ENCODE measurements around the gene EYS. TPM values are rescaled to one million over a fixed set of nuclear protein-coding genes. Genes with fewer than 3 reads are reported as not detected.

EYS gene
- total RNA-seq, 1 experiment from 2014 or later, result not detected

- Histone ChIP-seq H3K4me1 (ENCODE audit: control insufficient read depth in 1 of 2, insufficient read depth in 2 of 2, low read length in 2 of 2) (no peaks in the 10 kb centered on the region), H3K79me2 (ENCODE audit: insufficient read depth, low read length) (no peaks in the 10 kb centered on the region), H3K9me3 (ENCODE audit: control insufficient read depth in 1 of 2, insufficient read depth in 1 of 2, low read depth in 1 of 2, low read length in 2 of 2) (peaks cover 0 to 12% of the 10 kb centered on the region in 2 experiments; a peak in 3 of 4 replicates), H3K27ac (ENCODE audit: low read depth, low read length) (no peak overlapping the region), H3K4me3 (replicated peaks in 1 of 2; ENCODE audit: low read depth in 1 of 2, low read length in 2 of 2) (no peak overlapping the region), H3K9me2 (ENCODE audit: insufficient read depth) (no peaks in the 10 kb centered on the region), H3K36me3 (ENCODE audit: control insufficient read depth in 1 of 2, insufficient read depth in 2 of 2, low read length in 2 of 2) (no peaks in the 10 kb centered on the region), H2AFZ (ENCODE audit: low read depth, low read length, poor library complexity, severe bottlenecking) (no peak overlapping the region), H4K20me1 (ENCODE audit: insufficient read depth) (no peaks in the 10 kb centered on the region), H3K4me2 (ENCODE audit: low read length) (no peak overlapping the region), H3K9ac (ENCODE audit: low read length) (no peak overlapping the region), H3K27me3 (ENCODE audit: insufficient read depth, low read length) (no peaks in the 10 kb centered on the region)
- intact Hi-C loops (cut with micrococcal nuclease), result no loop called here
- no peak for DNase-seq (ENCODE audit: low read depth, low spot score)
- ChIA-PET CTCF (no interaction called here), RAD21 (ENCODE audit: low non-redundant PET in 1 of 2, low total read pairs in 2 of 2, uncharacterized antibody in 2 of 2, unreplicated experiment in 2 of 2) (no interaction called here), POLR2A (no interaction called here)
- no peak for ATAC-seq
- no TSS peak for BruUV-seq (replicated peaks)
- TF ChIP-seq CBX3 (IDR thresholded peaks at IDR 0.05; ENCODE audit: low read depth) (no peak), TCF7L2 (IDR thresholded peaks at IDR 0.05; ENCODE audit: borderline replicate concordance, extremely low read depth, insufficient read depth, insufficient read length) (no peak), CTCF (IDR thresholded peaks at IDR 0.05 in 2 of 3, conservative IDR thresholded peaks at IDR 0.05 in 1 of 3; ENCODE audit: borderline replicate concordance in 1 of 3, insufficient read depth in 1 of 3, low read depth in 2 of 3, low read length in 2 of 3) (no peak), EZH2 (IDR thresholded peaks at IDR 0.05) (no peak), SIN3A (IDR thresholded peaks at IDR 0.05; ENCODE audit: low read depth) (no peak), ATF3 (IDR thresholded peaks at IDR 0.05) (no peak), ZNF274 (IDR thresholded peaks at IDR 0.05; ENCODE audit: low read depth, low read length) (no peak), EGR1 (IDR thresholded peaks at IDR 0.05; ENCODE audit: low read depth) (no peak), POLR2A (IDR thresholded peaks at IDR 0.05; ENCODE audit: borderline replicate concordance, extremely low read depth, insufficient read depth, insufficient read length) (no peak), SRF (IDR thresholded peaks at IDR 0.05; ENCODE audit: low read depth) (no peak), ZFX (IDR thresholded peaks at IDR 0.05) (no peak)
Observed at GRCh38 chr6:64376394-64376793, 1330.6 kb downstream of the EYS start.
